ENCODE measurements around the gene CLSTN1. TPM values are rescaled to one million over a fixed set of nuclear protein-coding genes. Genes with fewer than 3 reads are reported as not detected.

The CLSTN1 gene
- total and polyA plus RNA-seq, 2 of the 8 experiments (the other 6 are each of a cell fraction or from before 2014, with no cell fraction given) = 34.2 to 97.4 TPM

GRCh38 chr1:9759939-9760338, 63.8 kb downstream of the CLSTN1 start (continued):
- TF ChIP-seq GTF2F1 (IDR thresholded peaks at IDR 0.05; ENCODE audit: borderline replicate concordance, low read depth, low read length) (no peak), TBP (IDR thresholded peaks at IDR 0.05; ENCODE audit: low read depth, low read length) (no peak)

Measured in H1 (cell line).